Transverse colon (tissue), 4 donors: Measurements from ENCODE around the gene FSD1.

Source experiments
- CTCF ChIP-seq, 5 experiments: fragments of 200-600 bp in 3 of 5; fragments of 450-650 bp in 2 of 5; sonication (generic) in 3 of 5; IDR thresholded peaks; 1 replicate in 2 of 5; 2 replicates in 3 of 5; pipeline ENCODE4 v1.5.1; 2016 to 2017; ENCODE audit warnings: antibody characterized with exemption in 5 of 5, inconsistent platforms in 3 of 5, mild to moderate bottlenecking in 2 of 5, moderate library complexity in 1 of 5
- EP300 ChIP-seq: sonication (generic); formaldehyde crosslinking; IDR thresholded peaks from one replicate; pipeline ENCODE4 v1.6.1; 2017; ENCODE audit warnings: antibody characterized with exemption, low read depth
- POLR2A ChIP-seq: fragments of 450-650 bp; IDR thresholded peaks from one replicate; pipeline ENCODE4 v1.6.1; 2016; ENCODE audit warnings: antibody characterized with exemption, mild to moderate bottlenecking, moderate library complexity
- POLR2AphosphoS5 ChIP-seq, 3 donors: sonication (generic); formaldehyde crosslinking; IDR thresholded peaks; one replicate each; pipeline ENCODE4 v1.6.1; 2016; ENCODE audit warnings: antibody characterized with exemption in 3 of 3

- TF ChIP-seq POLR2A (no peak), CTCF (IDR thresholded peaks at IDR 0.05) (no peak), POLR2AphosphoS5 (IDR thresholded peaks at IDR 0.05) (no peak), EP300 (no peak)
Observed at GRCh38 chr19:4361152-4362046, 57.0 kb downstream of the FSD1 start.
